ENCODE results near the gene ALDH7A1.
"Not testable (repeated sequence)": the region's sequence is repeated elsewhere in the genome, so short reads cannot be mapped to it uniquely, and the experiment has no call there.

The ALDH7A1 gene

GRCh38 chr5:126610160-126610559 lies 15.1 kb upstream of the ALDH7A1 start:
- no peaks in the 10 kb centered on the region for H3K9me3 ChIP-seq
- in situ Hi-C loops (cut with MboI; ENCODE audit: low sequenced_read_pairs) = no loop called here
- peaks cover 47% of the 10 kb centered on the region for H3K36me3 ChIP-seq (replicated peaks)
- no peak for DNase-seq (ENCODE audit: low spot score in 2 of 2)
- H3K4me1 ChIP-seq = peaks cover 6% of the 10 kb centered on the region
- H3K4me3 ChIP-seq = no peak overlapping the region
- H3K27me3 ChIP-seq (ENCODE audit: low read depth) = no peaks in the 10 kb centered on the region

DNA sequence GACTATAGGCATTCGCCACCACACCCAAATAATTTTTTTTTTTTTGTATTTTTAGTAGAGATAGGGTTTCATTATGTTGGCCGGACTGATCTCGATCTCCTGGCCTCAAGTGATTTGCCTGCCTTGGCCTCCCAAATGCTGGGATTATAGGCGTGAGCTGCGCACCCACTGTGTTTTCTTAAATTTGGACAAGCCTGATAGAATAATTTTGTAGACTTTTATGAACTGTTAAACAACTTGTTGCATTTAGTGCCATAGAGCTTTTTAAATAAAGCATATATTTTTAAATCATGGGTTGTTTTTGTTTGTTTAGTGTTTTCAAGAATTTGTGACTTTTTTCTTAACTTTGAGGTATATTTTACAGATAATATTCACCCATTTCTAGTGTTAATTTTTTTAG lies 10.5 kb upstream of the ALDH7A1 start:
- in situ Hi-C loops (cut with MboI; ENCODE audit: low sequenced_read_pairs) = no loop called here
- Histone ChIP-seq H3K27me3 (ENCODE audit: low read depth) (no peaks in the 10 kb centered on the region), H3K36me3 (replicated peaks) (peaks cover 59% of the 10 kb centered on the region), H3K9me3 (no peaks in the 10 kb centered on the region), H3K4me1 (peaks cover 11% of the 10 kb centered on the region), H3K4me3 (no peak overlapping the region)
- no peak for DNase-seq (ENCODE audit: low spot score in 2 of 2)

DNA sequence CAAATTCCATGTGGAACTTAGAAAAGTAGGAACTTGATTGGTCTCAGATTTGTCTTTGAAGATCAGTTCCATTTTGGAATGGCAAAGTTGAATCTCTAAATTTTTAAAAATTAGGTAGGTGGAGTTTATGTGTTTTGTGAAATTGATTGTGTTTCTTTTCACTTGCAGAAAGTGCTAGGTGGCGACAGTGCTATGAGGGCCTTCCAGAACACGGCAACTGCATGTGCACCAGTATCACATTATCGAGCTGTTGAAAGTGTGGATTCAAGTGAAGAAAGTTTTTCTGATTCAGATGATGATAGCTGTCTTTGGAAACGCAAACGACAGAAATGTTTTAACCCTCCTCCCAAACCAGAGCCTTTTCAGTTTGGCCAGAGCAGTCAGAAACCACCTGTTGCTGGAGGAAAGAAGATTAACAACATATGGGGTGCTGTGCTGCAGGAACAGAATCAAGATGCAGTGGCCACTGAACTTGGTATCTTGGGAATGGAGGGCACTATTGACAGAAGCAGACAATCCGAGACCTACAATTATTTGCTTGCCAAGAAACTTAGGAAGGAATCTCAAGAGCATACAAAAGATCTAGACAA lies 8.5 kb upstream of the ALDH7A1 start:
- Histone ChIP-seq H3K9me3 (no peaks in the 10 kb centered on the region), H3K4me1 (peaks cover 14% of the 10 kb centered on the region)
- in situ Hi-C loops (cut with MboI; ENCODE audit: low sequenced_read_pairs) = no loop called here

GRCh38 chr5:126600631-126601511 lies 5.9 kb upstream of the ALDH7A1 start, which contains the start of gene PHAX:
TSS of gene PHAX (plus strand) at chr5:126600947. CDS start at chr5:126600963, 16 bp downstream.
- in situ Hi-C loops (cut with MboI; ENCODE audit: low sequenced_read_pairs) = no loop called here
- Histone ChIP-seq H3K4me1 (peaks cover 10% of the 10 kb centered on the region), H3K36me3 (replicated peaks) (peaks cover 25% of the 10 kb centered on the region), H3K9me3 (no peaks in the 10 kb centered on the region), H3K4me3 (peak within 1 kb of the TSS; percentile 98), H3K27me3 (ENCODE audit: low read depth) (no peaks in the 10 kb centered on the region)
- peak; percentile 77 to 84 for DNase-seq (ENCODE audit: low spot score in 2 of 2)

More for the DNA sequence above, 8.5 kb upstream of the ALDH7A1 start:
- H3K27me3 ChIP-seq (ENCODE audit: low read depth) = no peaks in the 10 kb centered on the region
- H3K4me3 ChIP-seq = no peak overlapping the region
- peaks cover 49% of the 10 kb centered on the region for H3K36me3 ChIP-seq (replicated peaks)
- DNase-seq (ENCODE audit: low spot score in 2 of 2) = no peak

DNA sequence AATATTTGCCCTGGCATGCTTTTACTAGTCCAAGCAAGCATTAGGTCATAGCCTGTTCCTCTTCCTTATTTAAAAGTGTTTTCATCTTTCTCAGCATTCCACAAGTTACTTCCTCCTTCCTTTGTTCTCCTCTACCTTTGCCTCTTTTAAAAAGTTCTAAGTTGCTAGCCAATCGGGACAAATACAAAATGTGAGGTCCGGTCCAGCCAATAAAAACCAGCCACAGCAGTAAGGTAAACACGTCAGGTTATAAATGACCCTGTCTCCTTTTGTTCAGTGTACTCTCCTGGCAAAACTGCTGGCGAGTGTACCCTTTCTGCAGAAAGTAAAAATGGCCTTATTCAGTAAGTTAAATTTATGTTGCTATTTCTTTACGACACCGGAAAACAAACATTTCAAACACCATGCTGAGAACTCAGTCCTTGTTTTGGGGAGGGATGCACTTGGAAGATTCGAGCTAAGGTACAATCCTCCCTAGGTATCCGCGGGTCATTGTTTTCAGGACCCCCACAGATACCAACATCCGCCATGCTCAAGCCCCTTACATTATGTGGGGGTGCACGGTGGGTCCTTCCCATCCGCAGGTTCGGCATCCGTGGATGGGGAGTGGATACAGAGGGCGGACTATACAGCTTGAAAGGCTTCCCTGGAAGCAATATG lies 5.1 kb upstream of the ALDH7A1 start:
- H3K4me1 ChIP-seq; DNase-seq (ENCODE audit: low spot score in 2 of 2); H3K27me3 ChIP-seq (ENCODE audit: low read depth); in situ Hi-C loops (cut with MboI; ENCODE audit: low sequenced_read_pairs); H3K9me3 ChIP-seq: not testable (repeated sequence)
- peak overlapping the region; percentile 98 for H3K4me3 ChIP-seq
- H3K36me3 ChIP-seq (replicated peaks) = peaks cover 17% of the 10 kb centered on the region

DNA sequence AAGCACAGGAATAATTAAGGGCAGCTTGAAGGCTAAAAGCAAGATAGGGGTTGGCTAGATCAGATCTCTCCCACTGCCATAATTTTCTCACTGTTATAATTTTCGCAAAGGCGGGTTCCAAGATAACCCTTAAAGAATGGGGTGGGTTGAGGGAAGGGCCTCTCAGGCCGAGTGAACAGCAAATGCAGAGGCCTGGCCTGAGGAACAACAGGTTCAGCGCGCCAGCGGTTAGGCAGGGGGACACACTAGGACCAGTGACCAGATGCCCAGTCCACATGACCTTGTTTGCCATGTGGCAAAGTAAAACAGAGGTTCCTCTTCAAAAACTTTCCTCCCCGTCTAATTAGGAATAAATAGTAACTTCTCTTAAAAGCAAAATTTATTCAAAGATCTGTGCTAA lies 4.5 kb upstream of the ALDH7A1 start:
- no peaks in the 10 kb centered on the region for H3K9me3 ChIP-seq
- in situ Hi-C loops (cut with MboI; ENCODE audit: low sequenced_read_pairs) = no loop called here
- DNase-seq (ENCODE audit: low spot score in 2 of 2) = no peak
- H3K4me1 ChIP-seq = peaks cover 8% of the 10 kb centered on the region
- peaks cover 11% of the 10 kb centered on the region for H3K36me3 ChIP-seq (replicated peaks)
- H3K4me3 ChIP-seq = no peak overlapping the region
- no peaks in the 10 kb centered on the region for H3K27me3 ChIP-seq (ENCODE audit: low read depth)

GRCh38 chr5:126597156-126597555 lies 2.1 kb upstream of the ALDH7A1 start:
- in situ Hi-C loops (cut with MboI; ENCODE audit: low sequenced_read_pairs) = no loop called here
- Histone ChIP-seq H3K4me1 (peaks cover 11% of the 10 kb centered on the region), H3K9me3 (no peaks in the 10 kb centered on the region), H3K4me3 (no peak overlapping the region), H3K36me3 (replicated peaks) (peaks cover 4% of the 10 kb centered on the region), H3K27me3 (ENCODE audit: low read depth) (no peaks in the 10 kb centered on the region)
- DNase-seq (ENCODE audit: low spot score in 2 of 2) = no peak

- Histone ChIP-seq H3K4me1 (peaks cover 7% of the 10 kb centered on the region), H3K4me3 (peak overlapping the region; percentile 57), H3K9me3 (no peaks in the 10 kb centered on the region), H3K27me3 (ENCODE audit: low read depth) (no peaks in the 10 kb centered on the region), H3K36me3 (replicated peaks) (peaks cover 12% of the 10 kb centered on the region)
- in situ Hi-C loops (cut with MboI; ENCODE audit: low sequenced_read_pairs) = no loop called here
- DNase-seq (ENCODE audit: low spot score in 2 of 2) = no peak
Measured at GRCh38 chr5:126595486-126596083, 566 bp upstream of the ALDH7A1 start.

- in situ Hi-C loops (cut with MboI; ENCODE audit: low sequenced_read_pairs) = no loop called here
- DNase-seq (ENCODE audit: low spot score in 2 of 2) = no peak
- Histone ChIP-seq H3K9me3 (no peaks in the 10 kb centered on the region), H3K36me3 (replicated peaks) (peaks cover 12% of the 10 kb centered on the region), H3K4me1 (peaks cover 3% of the 10 kb centered on the region; the same call in 1 of the 2 replicates), H3K27me3 (ENCODE audit: low read depth) (no peaks in the 10 kb centered on the region), H3K4me3 (no peak overlapping the region)
Measured at GRCh38 chr5:126591549-126591948, 3.5 kb downstream of the ALDH7A1 start.

- H3K9me3 ChIP-seq = no peaks in the 10 kb centered on the region
- H3K36me3 ChIP-seq (replicated peaks) = peaks cover 12% of the 10 kb centered on the region
- H3K4me1 ChIP-seq = peaks cover 3% of the 10 kb centered on the region; the same call in 1 of the 2 replicates
- no peak overlapping the region for H3K4me3 ChIP-seq
- no peak for DNase-seq (ENCODE audit: low spot score in 2 of 2)
- in situ Hi-C loops (cut with MboI; ENCODE audit: low sequenced_read_pairs) = no loop called here
- H3K27me3 ChIP-seq (ENCODE audit: low read depth) = no peaks in the 10 kb centered on the region
Measured at GRCh38 chr5:126589536-126590297, 5.3 kb downstream of the ALDH7A1 start.

GRCh38 chr5:126587551-126588390 lies 7.2 kb downstream of the ALDH7A1 start:
- no peak overlapping the region for H3K4me3 ChIP-seq
- no peaks in the 10 kb centered on the region for H3K9me3 ChIP-seq
- no peaks in the 10 kb centered on the region for H3K27me3 ChIP-seq (ENCODE audit: low read depth)
- in situ Hi-C loops (cut with MboI; ENCODE audit: low sequenced_read_pairs) = no loop called here
- no peaks in the 10 kb centered on the region; the same call in 1 of the 2 replicates for H3K4me1 ChIP-seq
- peaks cover 19% of the 10 kb centered on the region for H3K36me3 ChIP-seq (replicated peaks)
- DNase-seq (ENCODE audit: low spot score in 2 of 2) = no peak

GRCh38 chr5:126583761-126584160 lies 11.3 kb downstream of the ALDH7A1 start:
- in situ Hi-C loops (cut with MboI; ENCODE audit: low sequenced_read_pairs) = no loop called here
- H3K9me3 ChIP-seq = no peaks in the 10 kb centered on the region
- peaks cover 22% of the 10 kb centered on the region for H3K36me3 ChIP-seq (replicated peaks)
- DNase-seq (ENCODE audit: low spot score in 2 of 2) = no peak
- H3K27me3 ChIP-seq (ENCODE audit: low read depth) = no peaks in the 10 kb centered on the region
- H3K4me3 ChIP-seq = no peak overlapping the region
- no peaks in the 10 kb centered on the region for H3K4me1 ChIP-seq

Data from HAP-1 (cell line).